HG03457 (cell line): ENCODE data around the gene KLF6.

Source experiments
- ATAC-seq: cut with Tn5 transposase; IDR thresholded peaks from one replicate; pipeline ENCODE4 v1.9.1; 2021; ENCODE audit warnings: moderate number of reproducible peaks; ENCODE audit not compliant: unreplicated experiment

KLF6 gene

DNA sequence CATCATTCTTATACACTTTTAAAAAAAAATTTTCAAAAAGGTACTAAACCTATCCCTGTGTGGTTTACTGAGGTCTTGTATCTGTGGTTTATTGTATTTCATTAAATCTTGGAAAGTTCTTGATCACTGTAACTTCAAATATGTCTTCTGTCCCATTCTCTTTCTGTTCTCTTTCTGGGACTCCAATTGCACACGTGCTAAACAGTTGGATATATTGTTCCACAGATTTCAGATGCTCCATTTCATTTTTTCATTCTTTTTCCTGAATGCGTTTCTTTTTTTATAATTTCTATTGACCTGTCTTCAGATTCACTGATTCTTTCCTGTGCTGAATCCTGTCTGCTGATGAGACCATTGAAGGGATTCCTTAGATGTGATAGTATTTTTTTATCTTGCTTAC lies 4.6 kb upstream of the KLF6 start:
- ATAC-seq: no peak

DNA sequence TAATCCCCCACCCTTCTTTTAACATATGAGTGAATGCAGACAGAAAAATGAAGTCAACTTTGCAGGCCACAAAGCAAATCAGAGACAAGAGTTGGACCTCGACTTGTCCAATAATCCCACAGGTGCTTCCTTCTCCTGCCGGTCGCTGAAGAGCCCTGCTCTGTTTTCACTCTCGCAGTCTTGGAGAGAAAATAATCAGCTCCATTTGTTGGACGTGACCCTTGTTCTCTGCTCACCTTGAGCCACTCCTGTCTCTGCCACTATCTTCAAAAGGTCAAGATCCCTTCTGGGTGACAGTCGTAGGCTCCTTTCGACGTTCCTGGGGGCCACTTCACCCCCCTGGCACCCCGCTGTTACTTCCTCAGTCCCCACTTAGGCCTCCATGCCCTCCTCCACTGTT lies 2.8 kb upstream of the KLF6 start:
- ATAC-seq: no peak

DNA sequence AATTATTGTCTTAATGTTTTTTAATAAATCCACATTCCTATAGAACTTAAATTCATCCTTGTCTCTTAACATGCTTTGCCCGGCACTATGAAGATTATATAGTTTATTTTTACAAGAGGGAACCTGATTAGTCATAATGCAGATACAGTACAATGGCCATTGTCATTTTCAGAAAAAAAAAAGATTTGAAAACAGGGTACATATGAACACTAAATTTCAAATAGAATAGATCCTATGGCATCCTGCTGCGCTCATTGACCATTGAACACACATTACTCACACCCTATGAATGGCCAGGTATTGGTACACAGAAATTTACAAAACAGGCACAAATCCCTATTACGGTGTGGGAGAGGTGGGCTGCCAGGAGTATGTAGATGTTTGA lies 2.0 kb upstream of the KLF6 start:
- no peak for ATAC-seq

DNA sequence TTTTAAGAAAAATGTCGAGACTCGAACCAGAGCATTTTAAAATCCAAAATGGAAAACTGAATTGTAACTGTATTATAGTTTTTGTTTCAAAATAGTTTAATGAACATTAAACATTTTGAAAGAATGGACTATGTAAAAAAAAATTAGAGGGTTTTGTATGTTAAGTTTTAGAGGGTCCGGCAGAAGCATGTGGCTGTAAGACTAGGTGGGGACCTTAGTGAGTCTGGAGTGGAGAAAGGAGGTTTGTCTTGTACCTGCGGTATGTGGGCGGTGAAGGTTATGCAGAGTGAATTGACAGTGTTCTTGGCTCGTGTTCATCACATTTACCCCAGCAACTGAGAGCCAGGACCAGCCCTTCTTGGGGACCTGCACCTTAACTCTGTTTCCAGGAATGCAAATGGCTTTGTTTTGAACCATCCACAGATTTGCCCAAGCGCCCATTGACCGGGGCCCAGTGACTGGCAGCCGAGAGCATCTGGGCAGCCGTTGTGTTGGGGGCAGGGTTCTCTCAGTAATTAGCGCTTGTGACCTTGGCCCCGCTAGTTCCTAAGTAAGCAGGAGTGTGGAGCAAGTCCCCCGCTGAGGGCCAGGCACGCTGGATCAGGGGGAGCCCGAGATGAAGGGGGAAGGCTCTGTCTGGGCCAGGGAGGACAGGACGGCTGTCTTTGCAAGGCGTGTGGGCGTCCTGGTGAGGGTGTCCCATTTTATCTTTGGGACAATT lies 1.4 kb upstream of the KLF6 start:
- ATAC-seq: no peak

DNA sequence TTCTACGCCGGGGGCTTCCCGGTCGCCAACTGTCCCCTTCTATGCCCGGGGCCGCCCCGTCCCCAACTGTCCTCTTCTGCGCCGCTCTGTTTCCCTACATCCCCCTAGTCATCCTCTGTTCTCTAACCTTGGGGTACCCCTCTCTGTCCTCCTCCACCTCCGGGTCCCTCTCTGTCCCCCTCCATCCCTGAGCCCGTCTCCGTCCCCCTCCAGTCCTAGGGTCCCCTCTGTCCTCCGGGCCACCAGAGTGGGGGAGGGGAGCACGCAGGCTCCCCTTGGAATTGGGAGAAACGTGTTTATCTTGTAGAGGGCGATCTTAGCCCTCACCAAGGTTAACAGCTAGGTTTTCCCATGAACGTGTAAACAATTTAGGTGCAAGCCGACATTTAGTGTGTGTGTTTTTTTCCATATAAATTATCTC lies 852 bp upstream of the KLF6 start:
- peak; percentile 0 for ATAC-seq

DNA sequence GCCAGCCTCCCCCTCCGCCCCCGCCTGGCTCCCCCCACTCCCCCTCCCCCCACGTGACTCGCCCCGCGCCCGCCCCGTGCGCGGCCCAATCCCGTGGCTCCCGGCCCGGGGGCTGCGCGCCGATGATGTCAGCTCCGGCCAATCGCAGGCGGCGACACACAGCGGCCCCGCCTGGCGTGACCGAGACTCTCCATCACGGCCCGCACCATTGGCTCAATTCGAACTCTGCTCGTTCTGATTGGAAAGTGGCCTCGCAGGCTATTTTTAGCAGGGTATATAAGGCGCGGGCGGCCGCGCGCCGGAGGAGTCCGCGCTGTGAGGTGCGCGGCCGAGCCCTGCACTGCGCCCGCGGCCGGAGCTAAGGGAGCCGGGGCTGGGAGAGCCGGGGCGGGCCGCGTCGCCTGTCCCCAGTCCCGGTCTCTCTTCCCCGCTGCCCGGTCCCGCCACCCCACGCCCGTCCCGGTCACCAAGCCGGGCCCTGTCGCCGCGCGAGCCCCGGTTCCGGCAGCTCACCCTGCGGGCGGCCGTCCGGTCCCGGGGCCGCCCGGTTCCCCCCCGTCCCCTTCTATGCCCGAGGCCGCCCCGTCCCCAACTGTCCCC lies 342 bp upstream of the KLF6 start:
- ATAC-seq: peak; percentile 71

DNA sequence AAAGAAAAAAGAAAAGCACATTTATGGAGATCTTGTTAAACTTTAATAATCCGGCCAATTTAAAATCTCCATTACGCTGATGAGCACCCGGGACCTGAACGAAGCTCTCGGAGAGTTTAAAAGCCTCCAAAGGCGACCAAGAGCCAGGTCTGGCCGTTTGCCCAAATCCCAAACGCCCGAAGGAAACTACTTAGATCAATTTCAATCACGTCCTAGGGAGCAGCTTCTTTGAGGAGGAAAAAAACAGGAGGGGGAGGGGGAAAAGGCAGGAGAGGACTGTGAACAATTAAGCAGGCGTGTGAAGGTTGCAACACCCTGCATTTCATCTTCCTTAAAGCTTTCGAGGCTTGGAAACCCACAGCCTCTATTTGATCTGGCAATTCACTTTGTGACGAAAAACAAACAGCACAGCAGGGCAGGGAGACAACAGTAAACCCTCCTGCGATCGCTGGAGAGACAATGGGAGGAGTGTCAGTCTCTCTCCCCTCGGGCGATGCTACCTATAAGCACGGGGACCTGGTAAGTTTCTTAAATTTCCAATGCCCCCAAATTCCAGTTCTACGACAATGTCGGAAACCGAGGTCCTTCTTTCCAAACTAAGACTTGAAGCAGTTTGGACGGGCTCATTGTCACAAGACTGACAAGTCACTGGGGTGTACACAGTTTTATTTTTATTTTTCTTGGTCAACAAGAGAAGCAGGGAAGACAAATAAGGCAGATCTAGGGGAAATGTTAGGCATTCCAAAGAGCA lies 1.2 kb downstream of the KLF6 start:
- no peak for ATAC-seq

DNA sequence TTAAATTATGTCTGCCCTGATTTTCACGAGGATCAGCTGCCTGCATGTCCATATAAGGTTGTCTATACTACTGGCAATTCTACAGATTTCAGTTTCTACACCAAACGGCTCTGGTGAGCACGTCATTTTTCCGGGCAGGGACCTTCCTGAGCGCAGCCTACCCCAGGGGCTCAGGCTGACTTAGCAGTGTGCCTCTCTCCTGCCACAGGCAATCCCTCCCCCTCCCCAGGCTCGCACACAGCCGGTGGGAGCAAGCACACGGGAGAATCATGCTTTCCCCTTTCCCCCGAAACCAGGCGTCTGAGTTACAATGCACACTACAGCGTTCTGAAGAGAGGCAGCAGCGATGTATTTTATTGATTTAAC lies 1.7 kb downstream of the KLF6 start:
- no peak for ATAC-seq

DNA sequence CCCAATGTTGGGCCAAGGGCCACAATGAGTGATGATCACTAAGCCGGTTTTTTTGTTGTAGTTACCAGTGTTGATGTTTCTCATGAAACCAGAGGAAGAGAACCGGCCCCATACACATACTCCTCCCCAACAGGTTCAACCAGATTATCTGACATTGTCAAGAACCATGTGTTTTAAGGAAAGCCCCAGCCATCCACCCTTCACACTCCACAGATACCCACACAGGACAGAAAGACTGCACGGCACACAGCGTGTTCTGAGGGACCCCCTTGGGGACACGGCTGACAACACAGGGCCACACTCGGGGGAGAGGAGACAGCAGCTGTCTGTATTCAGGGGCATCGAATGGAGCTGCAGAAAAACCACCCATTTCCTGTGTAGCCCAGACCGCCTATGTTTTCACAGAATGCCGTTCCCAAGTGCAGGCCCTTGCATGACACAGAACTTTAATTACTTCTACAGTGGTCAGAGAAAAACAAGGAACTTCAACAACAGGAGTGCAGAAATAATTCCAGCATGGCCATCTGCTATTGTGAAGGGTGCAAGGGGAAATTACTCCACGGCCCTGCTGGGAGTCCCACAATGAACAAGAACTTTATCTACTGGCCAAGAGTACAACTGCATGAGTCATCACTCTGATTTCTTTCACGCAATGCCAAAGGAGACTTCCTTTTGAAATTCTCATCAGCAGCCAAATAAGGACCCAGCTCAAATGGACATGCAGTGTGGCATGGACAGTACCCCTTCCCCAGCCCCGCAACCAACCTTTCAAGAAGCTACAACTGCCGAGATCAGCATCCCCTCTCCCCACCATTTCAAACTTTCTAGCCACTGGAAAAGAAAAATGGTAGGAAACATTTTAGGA lies 2.3 kb downstream of the KLF6 start:
- ATAC-seq: no peak

DNA sequence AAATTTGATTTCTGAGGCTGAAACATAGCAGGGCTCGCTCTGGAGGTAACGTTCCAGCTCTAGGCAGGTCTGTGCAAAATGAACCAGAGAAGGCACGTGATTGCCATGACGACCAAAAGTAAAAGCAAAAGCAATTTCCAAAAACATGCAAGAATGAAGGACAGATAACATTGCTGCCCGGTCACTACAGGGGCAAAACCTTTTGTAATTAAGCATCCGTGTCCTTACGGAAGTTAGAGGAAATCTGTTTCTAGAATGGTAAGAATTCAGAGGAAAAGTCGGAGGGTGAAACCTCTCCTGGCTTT lies 2.9 kb downstream of the KLF6 start:
- ATAC-seq: no peak

DNA sequence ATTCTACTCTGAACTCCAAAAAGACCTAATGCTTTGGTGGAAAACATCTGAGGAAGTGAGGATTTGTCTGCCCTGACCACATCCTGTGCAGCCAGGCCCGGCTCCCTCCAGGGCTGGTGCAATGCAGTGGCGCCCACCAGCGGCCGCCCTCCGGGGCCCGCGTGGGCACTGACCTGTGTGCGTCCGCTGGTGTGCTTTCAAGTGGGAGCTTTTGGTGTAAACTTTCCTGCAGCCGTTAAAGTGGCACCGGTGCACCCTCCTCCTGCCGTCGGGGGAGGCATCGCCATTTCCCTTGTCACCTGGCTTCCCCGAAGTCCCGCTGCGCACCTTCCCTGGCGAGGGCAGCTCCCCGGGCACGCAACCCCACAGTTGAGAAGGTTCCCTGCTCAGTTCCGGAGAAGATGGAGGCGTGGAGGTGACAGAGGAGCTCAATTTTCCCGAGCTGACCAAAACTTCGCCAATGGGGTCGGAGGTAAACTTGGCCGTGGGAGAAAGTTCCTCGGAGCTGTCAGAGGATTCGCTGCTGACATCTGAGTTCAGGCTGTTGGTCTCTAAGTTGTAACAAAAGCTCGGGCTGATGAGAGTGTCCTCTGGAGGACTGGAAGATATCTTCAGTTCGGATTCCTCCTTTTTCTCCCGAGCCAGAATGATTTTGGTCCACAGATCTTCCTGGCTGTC lies 3.4 kb downstream of the KLF6 start:
- no peak for ATAC-seq

DNA sequence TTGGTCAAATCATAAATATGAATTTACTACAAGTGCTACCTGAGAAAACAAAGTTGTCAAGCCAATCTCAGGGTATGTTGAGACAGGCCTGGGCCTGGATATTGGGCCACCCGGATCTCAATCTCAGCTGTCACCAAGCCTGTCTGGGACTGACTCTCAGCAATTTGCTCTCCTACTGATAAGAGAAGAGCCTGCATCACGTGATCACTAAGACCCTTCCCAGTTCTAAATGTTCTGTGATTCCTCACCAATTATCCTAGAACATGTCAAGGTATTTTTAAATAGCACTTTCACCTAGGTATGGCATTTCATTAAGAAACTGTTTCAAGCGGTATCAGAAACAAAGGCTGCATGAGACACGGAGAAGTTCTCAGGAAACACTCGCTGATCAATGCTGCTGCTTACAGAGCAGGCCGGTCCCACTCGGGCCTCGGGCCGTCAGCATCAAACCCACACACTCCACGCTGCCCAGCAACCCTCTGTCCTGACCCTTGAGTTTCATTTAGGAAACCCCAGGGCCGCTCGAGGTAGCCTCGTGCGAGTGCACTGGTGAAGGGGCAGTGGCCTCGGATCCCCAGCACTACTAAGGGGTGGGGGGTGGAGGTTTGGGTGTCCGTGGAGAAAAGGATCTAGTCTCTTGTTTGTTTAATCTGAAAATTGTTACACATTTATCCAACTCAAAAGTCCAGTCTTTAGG lies 4.1 kb downstream of the KLF6 start:
- ATAC-seq: no peak

DNA sequence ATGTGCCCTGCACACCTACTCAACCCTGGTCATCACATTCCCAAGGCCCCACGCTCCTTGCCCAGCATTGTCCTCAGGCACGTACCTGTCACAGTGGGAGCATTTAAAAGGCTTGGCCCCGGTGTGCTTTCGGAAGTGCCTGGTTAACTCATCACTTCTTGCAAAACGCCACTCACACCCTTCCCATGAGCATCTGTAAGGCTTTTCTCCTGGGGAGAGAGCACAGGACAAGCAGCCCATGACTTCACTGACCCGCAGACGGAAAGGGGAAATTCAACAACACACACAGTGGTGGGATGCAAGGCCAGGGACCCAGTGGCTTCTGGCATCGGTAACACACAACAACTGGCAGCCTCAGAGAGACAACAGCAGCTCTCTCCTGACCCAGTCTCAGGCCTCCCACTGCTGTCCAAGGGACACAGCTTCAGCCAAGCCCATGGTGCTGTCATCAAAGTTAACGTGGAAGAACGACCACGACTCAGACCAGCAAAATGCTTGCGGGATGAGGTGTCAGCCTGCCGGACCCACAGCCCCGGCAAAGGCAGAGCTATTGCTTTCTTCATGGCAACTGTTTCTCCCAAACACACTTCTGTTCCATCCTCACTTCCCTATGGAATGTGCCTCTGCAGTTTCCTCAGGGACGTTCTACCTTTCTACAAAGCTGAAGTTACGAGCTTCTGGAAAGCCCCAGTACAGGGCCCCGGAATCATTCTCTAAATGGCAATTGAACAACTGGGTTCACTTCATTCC lies 4.8 kb downstream of the KLF6 start:
- ATAC-seq: no peak

DNA sequence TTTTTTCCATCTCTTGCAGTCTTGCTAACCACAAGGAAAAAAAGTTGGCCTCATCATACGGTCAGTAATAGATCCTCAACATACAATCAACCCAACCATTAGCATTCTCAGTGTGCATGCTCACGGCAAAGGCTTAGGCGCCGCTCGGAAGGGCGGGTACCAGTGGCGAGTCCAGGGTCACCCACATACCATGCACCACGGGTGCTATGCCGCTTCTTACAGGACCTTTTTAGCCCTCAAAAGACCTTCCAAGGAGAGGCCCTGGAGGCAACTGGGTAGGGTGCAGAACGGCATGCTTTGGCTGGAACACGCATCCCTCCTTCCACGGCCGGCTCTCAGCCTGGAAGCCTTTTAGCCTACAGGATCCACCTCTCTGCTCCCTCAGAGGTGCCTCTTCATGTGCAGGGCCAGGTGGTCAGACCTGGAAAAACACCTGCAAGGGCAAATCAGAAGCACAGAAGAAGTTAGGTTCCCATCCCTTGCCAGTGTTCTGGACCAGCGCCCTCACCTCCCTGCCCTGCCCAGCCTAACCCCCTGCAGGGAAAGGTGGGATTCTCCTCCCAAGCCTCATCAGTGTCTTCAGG lies 5.8 kb downstream of the KLF6 start:
- no peak for ATAC-seq

DNA sequence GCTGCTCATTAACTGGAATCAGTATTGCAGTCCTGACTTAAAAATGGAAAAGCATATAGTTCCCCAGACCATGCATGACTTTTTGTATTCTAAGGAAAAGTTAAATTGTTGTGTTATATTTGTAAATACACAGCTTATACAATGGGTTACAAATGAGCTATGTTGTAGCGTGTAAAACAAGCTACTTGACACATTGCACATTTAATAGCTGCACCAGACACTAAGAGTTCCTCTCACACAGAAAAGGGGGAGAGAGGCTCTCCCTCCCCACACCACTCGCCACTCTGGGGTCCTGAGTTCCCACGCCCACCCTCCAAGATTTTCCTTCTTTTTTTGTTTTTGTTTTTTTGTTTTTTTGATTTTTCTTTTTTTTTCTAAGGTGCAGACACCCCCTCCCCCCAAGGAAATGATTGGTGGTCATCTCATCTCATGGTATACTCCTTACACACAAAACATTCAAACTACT lies 6.3 kb downstream of the KLF6 start:
- ATAC-seq: no peak

DNA sequence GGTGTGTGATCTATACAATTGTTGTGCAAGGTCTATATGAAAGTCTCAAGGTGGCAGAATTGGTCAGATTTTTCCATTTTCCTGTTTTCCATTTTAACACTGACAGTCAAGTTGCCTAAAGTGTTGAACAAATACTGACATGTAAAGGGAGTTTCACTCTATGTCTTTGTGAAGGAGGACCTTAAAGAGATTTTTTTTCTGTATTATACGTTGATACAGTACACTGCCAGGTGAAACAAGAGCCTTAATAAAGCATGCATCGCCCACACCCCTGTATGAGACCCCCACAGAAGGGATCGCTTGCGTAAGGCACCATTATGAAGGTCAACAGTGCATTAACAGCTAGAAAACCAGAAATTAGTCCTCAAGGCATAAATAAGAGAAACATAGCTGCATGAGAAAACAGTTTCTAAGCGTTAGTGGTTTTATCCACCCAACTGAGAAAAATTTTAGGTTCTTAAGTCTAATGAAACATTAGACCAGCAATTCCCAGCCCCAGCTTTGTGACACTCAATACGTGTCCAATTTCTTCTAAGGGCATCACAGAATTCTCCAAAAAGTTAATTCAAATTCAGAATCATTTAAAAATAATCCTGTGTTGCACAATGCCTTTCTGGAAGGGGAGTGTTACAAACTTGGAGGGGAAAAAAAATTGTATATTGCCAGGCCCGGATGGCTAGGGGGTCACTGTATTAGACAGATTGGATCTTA lies 6.9 kb downstream of the KLF6 start:
- ATAC-seq: no peak

DNA sequence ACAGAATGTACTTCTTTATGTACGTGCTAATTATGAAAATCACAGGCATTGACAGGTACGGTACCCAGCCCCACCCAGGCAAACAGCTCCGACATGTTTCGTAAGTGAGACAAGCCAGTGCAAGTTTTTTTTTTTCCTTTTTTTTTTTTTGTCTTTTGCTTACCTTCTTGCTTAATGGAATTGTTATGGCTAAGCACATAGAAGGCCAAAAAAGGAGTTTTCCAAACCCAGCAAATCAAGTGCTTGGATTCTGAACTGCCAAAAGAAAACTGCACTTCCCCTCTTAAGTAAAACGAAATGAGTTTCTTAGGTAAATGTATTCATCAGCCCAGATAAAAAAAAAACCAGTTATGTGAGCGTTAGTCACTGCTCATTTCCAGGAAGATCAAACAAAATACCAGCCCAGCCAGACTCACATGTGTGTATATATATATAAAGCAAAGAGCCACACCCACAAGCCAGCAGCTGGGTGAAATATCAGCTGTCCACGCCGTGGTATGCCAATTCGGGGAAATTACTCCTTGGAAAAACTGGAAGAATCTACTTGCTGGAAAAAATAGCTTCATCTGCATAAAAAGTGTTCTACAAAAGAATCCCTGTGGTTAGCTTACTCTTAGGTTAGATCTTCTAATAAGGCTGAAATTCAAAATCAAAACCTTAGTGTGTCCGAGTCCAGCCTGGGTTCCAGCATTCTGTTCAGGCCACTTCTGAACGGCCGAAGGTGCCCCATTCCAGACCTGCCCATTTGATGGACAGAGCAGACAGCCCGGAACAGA lies 8.0 kb downstream of the KLF6 start:
- ATAC-seq: no peak
